ENCODE measurements around the gene AKR7A2. TPM values are rescaled to one million over a fixed set of nuclear protein-coding genes. Genes with fewer than 3 reads are reported as not detected.

AKR7A2 gene
- total RNA-seq, 4 donors from 2014 or later = 57.7 to 93.4 (median 70.3) TPM

GRCh38 chr1:19359357-19359756 is 47.4 kb upstream of the AKR7A2 start:
- Histone ChIP-seq H3K27ac (peak overlapping the region; percentile 48 to 84 (median 72)), H3K27me3 (no peaks in the 10 kb centered on the region), H3K9me3 (no peaks in the 10 kb centered on the region), H3K4me3 (no peak overlapping the region), H3K4me1 (peaks cover 41 to 92% (median 43%) of the 10 kb centered on the region in 3 donors), H3K36me3 (peaks cover 20 to 45% (median 24%) of the 10 kb centered on the region in 3 donors)
- WGBS, 2 donors = 85 to 91% methylated on average over 4 to 5 of the region's 11 CpGs
- intact Hi-C loops (cut with DNase I) = no loop called here
- DNase-seq = no peak
- no peak for TF ChIP-seq CTCF (IDR thresholded peaks at IDR 0.05)
- no peak for TF ChIP-seq POLR2A (IDR thresholded peaks at IDR 0.05)

GRCh38 chr1:19358710-19359109 is 46.8 kb upstream of the AKR7A2 start:
- Histone ChIP-seq H3K4me3 (no peak overlapping the region), H3K9me3 (no peaks in the 10 kb centered on the region), H3K4me1 (peaks cover 41 to 92% (median 46%) of the 10 kb centered on the region in 3 donors), H3K27ac (peak overlapping the region in 2 of 4 donors; percentile 79 to 84), H3K27me3 (no peaks in the 10 kb centered on the region), H3K36me3 (peaks cover 20 to 51% (median 28%) of the 10 kb centered on the region in 3 donors)
- TF ChIP-seq POLR2A (IDR thresholded peaks at IDR 0.05) (no peak), CTCF (IDR thresholded peaks at IDR 0.05) (no peak)
- WGBS, 2 donors = 60 to 86% methylated on average over 6 to 7 of the region's 8 CpGs
- intact Hi-C loops (cut with DNase I) = no loop called here
- no peak for DNase-seq

- TF ChIP-seq CTCF (IDR thresholded peaks at IDR 0.05) (no peak), POLR2A (IDR thresholded peaks at IDR 0.05) (no peak)
- H3K27me3 ChIP-seq = no peaks in the 10 kb centered on the region
- H3K4me1 ChIP-seq = peaks cover 50 to 92% (median 52%) of the 10 kb centered on the region in 3 donors
- no peak for DNase-seq
- no peak overlapping the region for H3K4me3 ChIP-seq
- intact Hi-C loops (cut with DNase I) = no loop called here
- H3K36me3 ChIP-seq = peaks cover 20 to 58% (median 31%) of the 10 kb centered on the region in 3 donors
- no peak overlapping the region for H3K27ac ChIP-seq
- WGBS, 2 donors = 73 to 89% methylated on average over 6 to 12 of the region's 13 CpGs
- H3K9me3 ChIP-seq = no peaks in the 10 kb centered on the region
Observed at GRCh38 chr1:19357299-19357986, 45.5 kb upstream of the AKR7A2 start.

- intact Hi-C loops (cut with DNase I) = no loop called here
Observed at GRCh38 chr1:19356266-19356665, 44.3 kb upstream of the AKR7A2 start.

More at GRCh38 chr1:19356266-19356665, 44.3 kb upstream of the AKR7A2 start:
- no peak for DNase-seq
- H3K36me3 ChIP-seq = peaks cover 20 to 70% (median 31%) of the 10 kb centered on the region in 3 donors
- H3K27me3 ChIP-seq = no peaks in the 10 kb centered on the region
- H3K27ac ChIP-seq = no peak overlapping the region
- no peak for TF ChIP-seq CTCF (IDR thresholded peaks at IDR 0.05)
- no peak for TF ChIP-seq POLR2A (IDR thresholded peaks at IDR 0.05)
- WGBS, 2 donors = 52% methylated on average over 3 of the region's 5 CpGs; no CpG with 5 or more reads in 1 of the 2 donors
- peaks cover 43 to 92% (median 54%) of the 10 kb centered on the region in 3 donors for H3K4me1 ChIP-seq
- H3K9me3 ChIP-seq = no peaks in the 10 kb centered on the region
- no peak overlapping the region for H3K4me3 ChIP-seq
